EH (cell line): ENCODE data around the gene TSPY2.
"Not testable (repeated sequence)": the region's sequence is repeated elsewhere in the genome, so short reads cannot be mapped to it uniquely, and the experiment has no call there.

ENCODE experiments used
- DNase-seq: peaks from one replicate; pipeline ENCODE4 v3.0.0-alpha.2; 2015; ENCODE audit warnings: low read depth

TSPY2 gene

GRCh38 chrY:6245923-6246322, at the start of gene TSPY2:
TSPY2 (plus strand) TSS chrY:6246223; CDS start chrY:6246269, 46 bp downstream.
- DNase-seq: not testable (repeated sequence)

- DNase-seq: not testable (repeated sequence)
These were observed 36.5 kb upstream of the TSPY2 start for GRCh38 chrY:6209565-6209964.

- DNase-seq: not testable (repeated sequence)
These were observed 29.0 kb upstream of the TSPY2 start for GRCh38 chrY:6217045-6217444.

GRCh38 chrY:6269839-6270238, 23.8 kb downstream of the TSPY2 start:
- not testable (repeated sequence) for DNase-seq
